ENCODE results near the gene FAM110C. TPM values are rescaled to one million over a fixed set of nuclear protein-coding genes. Genes with fewer than 3 reads are reported as not detected.
"Not testable (repeated sequence)": the region's sequence is repeated elsewhere in the genome, so short reads cannot be mapped to it uniquely, and the experiment has no call there.

Gene FAM110C
- total and polyA plus RNA-seq, 5 donors: 2.5 to 7.7 (median 6.9) TPM

- H3K4me1 ChIP-seq (ENCODE audit: control insufficient read depth, insufficient read depth, low read length); DNase-seq; H3K4me3 ChIP-seq (ENCODE audit: low read length); intact Hi-C loops (cut with DNase I); H3K9me3 ChIP-seq (ENCODE audit: control insufficient read depth, low read length); H3K27me3 ChIP-seq (ENCODE audit: control insufficient read depth, insufficient read depth); ATAC-seq; H3K27ac ChIP-seq (ENCODE audit: low read length): not testable (repeated sequence)
- WGBS: 65% methylated on average over 4 of the region's 4 CpGs
Measured at GRCh38 chr2:24591-24990, 21.7 kb downstream of the FAM110C start.

GRCh38 chr2:24107-24506, 22.2 kb downstream of the FAM110C start:
- intact Hi-C loops (cut with DNase I): no loop called here
- ATAC-seq: no peak
- H3K27ac ChIP-seq (ENCODE audit: low read length): no peak overlapping the region
- H3K4me1 ChIP-seq (ENCODE audit: control insufficient read depth, insufficient read depth, low read length): no peaks in the 10 kb centered on the region
- no peak overlapping the region for H3K4me3 ChIP-seq (ENCODE audit: low read length)
- no peaks in the 10 kb centered on the region for H3K9me3 ChIP-seq (ENCODE audit: control insufficient read depth, low read length)
- no peaks in the 10 kb centered on the region for H3K27me3 ChIP-seq (ENCODE audit: control insufficient read depth, insufficient read depth)
- DNase-seq: no peak

- intact Hi-C loops (cut with DNase I): no loop called here
- 89% methylated on average over 1 of the region's 1 CpG for WGBS
- Histone ChIP-seq H3K4me3 (ENCODE audit: low read length) (no peak overlapping the region), H3K27ac (ENCODE audit: low read length) (no peak overlapping the region), H3K27me3 (ENCODE audit: control insufficient read depth, insufficient read depth) (no peaks in the 10 kb centered on the region), H3K9me3 (ENCODE audit: control insufficient read depth, low read length) (no peaks in the 10 kb centered on the region), H3K4me1 (ENCODE audit: control insufficient read depth, insufficient read depth, low read length) (no peaks in the 10 kb centered on the region)
- ATAC-seq (no peak), DNase-seq (no peak)
Measured at GRCh38 chr2:23283-23682, 23.0 kb downstream of the FAM110C start.

GRCh38 chr2:22244-22643, 24.1 kb downstream of the FAM110C start:
- H3K27me3 ChIP-seq (ENCODE audit: control insufficient read depth, insufficient read depth); intact Hi-C loops (cut with DNase I); H3K9me3 ChIP-seq (ENCODE audit: control insufficient read depth, low read length); H3K27ac ChIP-seq (ENCODE audit: low read length); DNase-seq; H3K4me1 ChIP-seq (ENCODE audit: control insufficient read depth, insufficient read depth, low read length); ATAC-seq; H3K4me3 ChIP-seq (ENCODE audit: low read length): not testable (repeated sequence)
- 65% methylated on average over 4 of the region's 4 CpGs for WGBS

- intact Hi-C loops (cut with DNase I); DNase-seq; H3K4me3 ChIP-seq (ENCODE audit: low read length); H3K4me1 ChIP-seq (ENCODE audit: control insufficient read depth, insufficient read depth, low read length); H3K27ac ChIP-seq (ENCODE audit: low read length); H3K9me3 ChIP-seq (ENCODE audit: control insufficient read depth, low read length); H3K27me3 ChIP-seq (ENCODE audit: control insufficient read depth, insufficient read depth); ATAC-seq: not testable (repeated sequence)
- 39% methylated on average over 4 of the region's 4 CpGs for WGBS
Measured at GRCh38 chr2:20259-20658, 26.0 kb downstream of the FAM110C start.

GRCh38 chr2:19505-19904, 26.8 kb downstream of the FAM110C start:
- intact Hi-C loops (cut with DNase I): no loop called here
- 64% methylated on average over 5 of the region's 5 CpGs for WGBS
- H3K4me3 ChIP-seq (ENCODE audit: low read length): no peak overlapping the region
- DNase-seq (no peak), ATAC-seq (no peak)
- H3K27me3 ChIP-seq (ENCODE audit: control insufficient read depth, insufficient read depth): no peaks in the 10 kb centered on the region
- H3K27ac ChIP-seq (ENCODE audit: low read length): no peak overlapping the region
- no peaks in the 10 kb centered on the region for H3K9me3 ChIP-seq (ENCODE audit: control insufficient read depth, low read length)
- no peaks in the 10 kb centered on the region for H3K4me1 ChIP-seq (ENCODE audit: control insufficient read depth, insufficient read depth, low read length)

- ATAC-seq (no peak), DNase-seq (no peak)
- H3K27ac ChIP-seq (ENCODE audit: low read length): no peak overlapping the region
- H3K4me1 ChIP-seq (ENCODE audit: control insufficient read depth, insufficient read depth, low read length): no peaks in the 10 kb centered on the region
- no peaks in the 10 kb centered on the region for H3K9me3 ChIP-seq (ENCODE audit: control insufficient read depth, low read length)
- 71% methylated on average over 14 of the region's 14 CpGs for WGBS
- no peak overlapping the region for H3K4me3 ChIP-seq (ENCODE audit: low read length)
- H3K27me3 ChIP-seq (ENCODE audit: control insufficient read depth, insufficient read depth): no peaks in the 10 kb centered on the region
- intact Hi-C loops (cut with DNase I): no loop called here
Measured at GRCh38 chr2:18402-19271, 27.7 kb downstream of the FAM110C start.

GRCh38 chr2:15916-16315, 30.4 kb downstream of the FAM110C start:
- H3K27ac ChIP-seq (ENCODE audit: low read length); DNase-seq; H3K4me3 ChIP-seq (ENCODE audit: low read length); H3K4me1 ChIP-seq (ENCODE audit: control insufficient read depth, insufficient read depth, low read length); intact Hi-C loops (cut with DNase I); H3K9me3 ChIP-seq (ENCODE audit: control insufficient read depth, low read length); ATAC-seq; H3K27me3 ChIP-seq (ENCODE audit: control insufficient read depth, insufficient read depth): not testable (repeated sequence)
- 73% methylated on average over 2 of the region's 2 CpGs for WGBS

GRCh38 chr2:11248-11941, 34.9 kb downstream of the FAM110C start:
- Histone ChIP-seq H3K27me3 (ENCODE audit: control insufficient read depth, insufficient read depth) (no peaks in the 10 kb centered on the region), H3K9me3 (ENCODE audit: control insufficient read depth, low read length) (no peaks in the 10 kb centered on the region), H3K27ac (ENCODE audit: low read length) (no peak overlapping the region), H3K4me3 (ENCODE audit: low read length) (no peak overlapping the region), H3K4me1 (ENCODE audit: control insufficient read depth, insufficient read depth, low read length) (no peaks in the 10 kb centered on the region)
- intact Hi-C loops (cut with DNase I): no loop called here
- DNase-seq (peak; percentile 56 to 90 (median 77)), ATAC-seq (peak; percentile 91 to 92)
- 64% methylated on average over 54 of the region's 54 CpGs for WGBS

- H3K27ac ChIP-seq (ENCODE audit: low read length): no peak overlapping the region
- 79% methylated on average over 42 of the region's 42 CpGs for WGBS
- H3K4me3 ChIP-seq (ENCODE audit: low read length): no peak overlapping the region
- H3K9me3 ChIP-seq (ENCODE audit: control insufficient read depth, low read length): no peaks in the 10 kb centered on the region
- ATAC-seq (peak; percentile 76 to 87), DNase-seq (peak; percentile 31 to 71 (median 61))
- intact Hi-C loops (cut with DNase I): no loop called here
- no peaks in the 10 kb centered on the region for H3K4me1 ChIP-seq (ENCODE audit: control insufficient read depth, insufficient read depth, low read length)
- H3K27me3 ChIP-seq (ENCODE audit: control insufficient read depth, insufficient read depth): no peaks in the 10 kb centered on the region
Measured at GRCh38 chr2:10222-10875, 36.0 kb downstream of the FAM110C start.

All from right cardiac atrium (tissue), 5 donors.